Stimulated activated CD8-positive, alpha-beta memory T cell treated with anti-CD3 and anti-CD28 coated beads, Interleukin-12 subunit alpha, Interleukin-12 subunit beta, amount 100 ng/mL, for 4 hours (primary cell): ENCODE results near the gene ZNF318.
"Not testable (repeated sequence)": the region's sequence is repeated elsewhere in the genome, so short reads cannot be mapped to it uniquely, and the experiment has no call there.

Experiments
- DNase-seq: peaks from one replicate; pipeline ENCODE4 v3.0.0-alpha.2; 2020; ENCODE audit warnings: low read depth

ZNF318 gene

GRCh38 chr6:43383021-43383667 lies 13.7 kb upstream of the ZNF318 start:
- no peak for DNase-seq

DNA sequence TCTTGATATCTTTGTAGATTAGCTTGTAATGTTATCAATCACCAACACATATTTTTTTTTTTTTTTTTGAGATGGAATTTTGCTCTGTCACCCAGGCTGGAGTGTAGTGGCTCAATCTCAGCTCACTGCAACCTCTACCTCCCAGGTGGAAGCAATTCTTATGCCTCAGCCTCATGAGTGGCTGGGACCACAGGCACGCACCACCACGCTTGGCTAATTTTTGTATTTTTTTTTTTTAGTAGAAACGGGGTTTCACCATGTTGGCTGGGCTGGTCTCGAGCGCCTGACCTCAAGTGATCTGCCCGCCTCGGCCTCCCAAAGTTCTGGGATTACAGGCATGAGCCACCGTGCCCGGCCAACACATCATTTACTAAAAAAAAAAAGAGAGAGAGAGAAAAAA lies 11.4 kb upstream of the ZNF318 start:
- DNase-seq, result not testable (repeated sequence)

GRCh38 chr6:43378631-43379030 lies 9.2 kb upstream of the ZNF318 start:
- no peak for DNase-seq

GRCh38 chr6:43377710-43378229 lies 8.3 kb upstream of the ZNF318 start:
- no peak for DNase-seq

DNA sequence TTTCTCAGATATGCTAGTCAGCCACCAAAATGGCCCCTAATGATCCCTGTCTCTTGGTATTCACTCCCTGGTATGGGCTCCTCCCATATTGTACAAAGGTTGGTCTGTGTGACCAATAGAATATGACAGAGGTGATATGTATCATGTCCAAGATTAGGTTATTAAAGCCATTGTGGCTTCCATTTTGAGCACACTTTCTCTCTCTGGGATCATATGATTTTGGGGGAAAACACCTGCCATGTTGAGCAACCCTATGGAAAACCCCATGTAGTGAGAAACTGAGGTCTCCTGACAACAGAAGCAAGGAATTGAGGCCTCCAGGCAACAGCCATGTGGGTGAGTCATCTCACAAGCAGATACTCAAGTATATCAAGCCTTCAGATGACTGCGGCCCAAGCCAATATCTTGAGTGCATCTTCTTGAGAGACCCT lies 7.1 kb upstream of the ZNF318 start:
- DNase-seq, result no peak

DNA sequence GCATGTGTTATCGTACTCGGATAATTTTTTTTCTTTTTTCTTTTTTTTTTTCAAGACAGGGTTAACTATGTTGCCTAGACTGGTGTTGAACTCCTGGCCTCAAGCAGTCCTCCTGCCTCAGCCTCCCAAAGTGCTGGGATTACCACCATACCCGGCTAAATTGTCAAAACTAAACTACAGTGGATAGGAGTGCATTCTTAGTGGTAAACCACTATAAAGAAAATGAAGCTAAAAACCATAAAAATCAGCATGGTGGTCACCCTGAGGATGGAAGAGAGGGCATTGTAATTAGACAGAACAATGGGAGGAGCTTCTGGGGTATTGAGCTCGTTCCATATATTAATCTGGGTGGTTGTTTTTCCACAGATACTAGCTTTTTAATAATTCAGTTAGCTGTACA lies 6.2 kb upstream of the ZNF318 start:
- no peak for DNase-seq

GRCh38 chr6:43373252-43373875 lies 3.9 kb upstream of the ZNF318 start:
- no peak for DNase-seq

- DNase-seq, result not testable (repeated sequence)
Observed at GRCh38 chr6:43370003-43370580, 645 bp upstream of the ZNF318 start.

DNA sequence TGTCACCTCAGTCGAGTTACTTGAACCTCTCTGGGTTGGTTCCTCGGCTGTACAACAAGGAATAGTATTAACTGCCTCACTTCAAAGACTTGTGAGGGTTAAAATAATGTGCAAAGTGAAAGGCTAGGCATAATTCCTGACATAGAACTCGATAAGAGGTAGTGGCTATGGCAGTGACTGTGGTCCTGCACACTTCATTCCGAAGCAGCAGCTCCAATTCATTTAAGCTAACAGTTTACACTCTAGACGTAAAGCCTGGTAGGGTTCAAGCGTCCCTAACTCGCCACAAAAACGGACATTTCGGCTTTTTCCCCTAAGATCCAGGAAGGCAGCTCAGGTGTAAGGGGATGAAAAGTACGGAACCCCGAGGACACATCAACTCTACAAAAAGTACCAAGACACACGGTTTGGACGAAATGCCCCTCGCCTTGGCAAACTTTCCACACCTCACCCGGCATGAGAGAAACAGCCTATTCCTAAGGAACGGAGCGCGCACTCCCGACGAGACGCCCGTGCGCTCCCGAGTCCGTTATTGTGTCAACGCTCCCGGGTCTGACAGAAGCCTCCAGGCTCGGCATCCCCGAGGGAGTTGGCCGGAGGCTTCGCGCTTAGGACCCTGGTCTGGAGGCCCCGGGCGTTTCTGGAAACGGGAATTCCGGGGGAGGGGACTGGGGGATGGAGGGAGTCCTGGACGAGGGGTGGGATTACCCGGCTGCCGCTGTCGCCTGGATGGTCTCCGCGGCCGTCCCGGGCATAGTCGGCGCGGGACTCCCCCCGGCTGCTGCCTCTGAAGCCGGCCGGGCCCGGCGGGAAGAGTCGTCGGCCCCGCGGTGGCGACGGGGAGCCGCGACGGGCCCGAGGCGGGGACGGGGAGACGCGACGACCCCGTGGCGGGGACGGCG lies 937 bp downstream of the ZNF318 start:
- no peak for DNase-seq

DNA sequence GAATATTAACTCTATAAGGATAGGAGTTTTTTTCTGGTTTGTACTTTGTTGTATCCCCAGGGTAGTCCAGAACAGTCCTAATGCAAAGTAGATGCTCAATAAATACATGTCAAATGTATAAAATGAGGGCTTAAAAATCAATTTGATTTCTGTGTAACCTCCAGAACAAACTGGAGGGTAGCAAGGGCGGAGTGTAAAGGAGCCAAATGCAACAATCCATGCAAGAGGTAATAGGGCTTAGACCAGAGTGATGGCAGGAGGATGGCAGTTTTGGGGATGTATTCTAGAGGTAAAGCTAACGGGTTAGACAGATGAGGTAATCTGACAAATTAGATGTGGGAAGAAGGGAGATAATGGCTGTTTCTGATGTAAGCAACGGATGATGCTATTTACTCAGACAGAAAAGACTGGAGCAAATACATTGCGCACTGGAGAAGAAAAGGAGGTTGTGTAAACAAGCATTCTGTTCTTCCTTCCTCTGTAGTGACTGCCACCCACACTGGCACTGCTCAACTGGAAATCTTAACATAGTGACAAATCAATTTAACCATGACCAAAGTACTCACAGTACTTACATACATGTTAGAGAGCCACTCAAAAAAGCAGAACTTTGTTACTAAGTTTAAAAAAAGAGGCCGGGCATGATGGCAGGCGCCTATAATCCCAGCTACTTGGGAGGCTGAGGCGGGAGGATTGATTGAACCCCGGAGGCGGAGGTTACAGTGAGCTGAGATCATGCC lies 2.0 kb downstream of the ZNF318 start:
- DNase-seq, result no peak

GRCh38 chr6:43361269-43361668 lies 8.2 kb downstream of the ZNF318 start:
- DNase-seq, result no peak

- DNase-seq, result no peak
Observed at GRCh38 chr6:43359831-43360230, 9.6 kb downstream of the ZNF318 start.

- no peak for DNase-seq
Observed at GRCh38 chr6:43359381-43359780, 10.1 kb downstream of the ZNF318 start.

DNA sequence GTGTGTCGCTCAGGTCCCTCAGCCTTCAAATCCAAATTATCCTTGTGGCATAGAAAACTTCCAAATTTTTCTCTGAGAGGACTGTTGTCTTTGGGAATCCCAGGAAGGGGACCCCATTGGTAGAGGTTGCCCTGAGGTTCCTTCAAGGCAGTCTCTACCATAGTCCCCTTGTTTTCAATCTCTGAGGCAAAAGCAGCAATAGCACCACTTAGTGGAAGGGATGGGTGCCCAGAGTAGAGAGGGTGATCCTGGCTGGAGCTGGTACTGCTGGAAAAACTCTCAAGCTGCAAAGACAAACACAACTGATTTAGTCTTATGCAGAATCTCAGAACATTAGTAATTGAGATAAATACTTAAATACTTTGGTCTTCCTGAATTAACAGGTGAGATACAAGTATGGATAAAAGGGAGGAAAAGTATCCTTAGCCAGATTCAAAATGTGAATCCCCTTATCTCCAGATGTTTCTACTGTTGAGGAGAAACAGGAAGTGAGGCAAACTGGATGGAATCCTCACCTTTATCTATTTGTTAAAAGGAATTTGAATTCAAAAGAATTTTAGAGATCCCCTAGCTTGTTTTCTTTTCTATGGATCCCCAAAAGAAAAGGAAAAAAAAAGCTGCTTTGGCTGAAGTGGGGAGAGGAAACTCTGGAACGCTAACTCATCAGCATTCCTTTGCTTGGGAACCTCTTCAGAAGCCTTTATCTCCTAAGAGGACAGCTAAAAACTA lies 13.4 kb downstream of the ZNF318 start:
- no peak for DNase-seq

DNA sequence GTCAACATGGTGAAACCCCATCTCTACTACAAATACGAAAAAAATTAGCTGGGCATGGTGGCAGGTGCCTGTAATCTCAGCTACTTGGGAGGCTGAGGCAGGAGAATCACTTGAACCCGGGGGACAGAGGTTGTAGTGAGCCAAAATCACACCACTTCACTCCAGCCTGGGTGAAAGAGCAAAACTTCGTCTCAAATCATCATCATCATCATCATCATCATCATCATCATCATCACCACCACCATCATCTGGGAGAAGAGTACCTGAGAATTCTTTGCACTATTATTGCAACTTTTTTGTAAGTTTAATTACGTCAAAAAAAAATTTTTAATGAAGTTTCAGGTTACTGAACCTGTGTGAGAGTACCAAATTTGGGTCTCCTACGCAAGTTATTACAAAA lies 17.5 kb downstream of the ZNF318 start:
- DNase-seq, result not testable (repeated sequence)

DNA sequence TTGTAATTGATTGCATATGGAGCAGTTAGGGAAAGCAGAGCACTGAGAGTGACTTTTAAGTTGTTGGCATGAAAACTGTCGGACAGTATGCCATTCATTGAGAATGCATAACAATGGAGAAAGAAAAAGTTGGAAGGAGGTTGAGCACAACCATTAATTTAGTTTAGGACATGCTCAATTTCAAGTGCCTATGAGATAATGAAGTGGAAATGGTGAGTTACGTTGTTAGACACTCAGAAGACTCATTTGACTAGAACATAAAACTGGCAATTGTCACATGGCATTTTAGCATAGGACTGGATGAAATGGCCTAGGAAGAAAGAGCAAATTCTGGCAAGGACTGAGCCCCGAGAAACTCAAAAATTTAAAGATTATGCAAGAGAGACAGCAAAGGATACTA lies 22.0 kb downstream of the ZNF318 start:
- no peak for DNase-seq

GRCh38 chr6:43347021-43347420 lies 22.4 kb downstream of the ZNF318 start:
- no peak for DNase-seq

DNA sequence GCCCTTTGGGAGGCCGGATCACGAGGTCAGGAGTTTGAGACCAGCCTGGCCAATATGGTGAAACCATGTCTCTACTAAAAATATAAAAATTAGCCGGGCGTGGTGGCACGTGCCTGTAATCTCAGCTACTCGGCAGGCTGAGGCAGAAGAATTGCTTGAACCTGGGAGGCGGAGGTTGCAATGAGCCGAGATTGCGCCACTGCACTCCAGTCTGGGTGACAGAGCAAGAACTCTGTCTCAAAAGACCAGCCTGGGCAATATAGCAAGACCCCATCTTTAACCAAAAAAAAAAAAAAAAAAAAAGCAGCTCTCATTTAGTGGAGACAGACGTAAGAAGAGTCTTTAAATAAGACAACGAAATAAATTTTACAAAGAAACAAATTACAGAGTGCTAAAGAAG lies 23.2 kb downstream of the ZNF318 start:
- not testable (repeated sequence) for DNase-seq

- DNase-seq, result no peak
Observed at GRCh38 chr6:43339168-43339567, 30.3 kb downstream of the ZNF318 start.

DNA sequence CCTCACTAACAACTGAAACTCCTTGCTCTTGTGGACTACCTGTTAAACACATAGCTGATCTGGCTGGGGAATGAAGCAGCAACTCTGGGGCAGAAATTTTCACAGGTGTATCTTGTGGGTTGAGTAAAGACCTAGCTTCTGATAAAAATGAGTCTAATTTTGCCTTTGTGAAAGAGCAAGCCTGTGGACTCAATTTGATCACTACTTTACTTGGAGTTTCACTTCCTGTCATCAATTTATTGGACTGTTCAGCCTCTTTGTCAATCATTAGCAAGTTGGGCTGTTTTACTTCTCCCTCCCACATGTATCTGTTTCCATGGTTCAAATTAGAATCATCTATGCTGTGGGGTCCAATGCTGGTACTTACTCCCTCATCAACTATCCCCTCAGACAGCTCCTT lies 31.2 kb downstream of the ZNF318 start:
- DNase-seq, result no peak

DNA sequence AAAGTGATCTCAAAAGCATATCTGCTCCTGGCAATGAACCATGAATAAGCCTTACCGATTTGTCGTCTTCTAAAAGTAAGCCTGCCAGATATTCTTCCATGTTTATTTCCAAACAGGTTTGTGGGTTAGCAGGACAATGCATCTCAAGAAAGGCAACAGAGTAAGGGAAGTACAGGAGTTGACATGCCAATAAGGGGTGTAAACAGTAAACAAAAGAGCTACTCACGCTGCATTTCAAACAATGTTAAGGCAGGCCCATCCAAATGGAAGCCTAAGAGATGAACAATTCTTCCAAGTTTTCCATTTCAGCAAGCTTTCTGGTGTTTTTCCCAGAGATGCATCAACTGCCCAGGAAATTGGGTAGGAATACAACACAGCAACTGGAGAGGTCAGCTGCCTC lies 33.1 kb downstream of the ZNF318 start:
- DNase-seq, result no peak
